Hematopoietic multipotent progenitor cell treated with erythropoietin and hydrocortisone succinate and interleukin-3 and kit ligand, for 6 days (in vitro differentiated cells): ENCODE measurements around the gene PLCL1.

Experiments used
- DNase-seq: peaks from one replicate; pipeline ENCODE4 v3.0.0-alpha.2; 2015

PLCL1 gene

GRCh38 chr2:197929886-197930227 is 125.5 kb downstream of the PLCL1 start:
- no peak for DNase-seq

GRCh38 chr2:197930570-197931278 is 126.3 kb downstream of the PLCL1 start:
- DNase-seq, result no peak

GRCh38 chr2:197931661-197932312 is 127.4 kb downstream of the PLCL1 start:
- DNase-seq, result no peak

- no peak for DNase-seq
Observed at GRCh38 chr2:197932374-197932773, 128.0 kb downstream of the PLCL1 start.

GRCh38 chr2:197934261-197934933 is 130.0 kb downstream of the PLCL1 start:
- no peak for DNase-seq

GRCh38 chr2:197934934-197935289 is 130.5 kb downstream of the PLCL1 start:
- no peak for DNase-seq

- peak; percentile 38 for DNase-seq
Observed at GRCh38 chr2:197937814-197938213, 133.4 kb downstream of the PLCL1 start.

GRCh38 chr2:197938555-197938954 is 134.2 kb downstream of the PLCL1 start:
- peak; percentile 10 for DNase-seq

- DNase-seq, result no peak
Observed at GRCh38 chr2:197939787-197940186, 135.4 kb downstream of the PLCL1 start.

GRCh38 chr2:197940382-197940781 is 136.0 kb downstream of the PLCL1 start:
- no peak for DNase-seq

GRCh38 chr2:197941715-197942114 is 137.3 kb downstream of the PLCL1 start:
- no peak for DNase-seq

- no peak for DNase-seq
Observed at GRCh38 chr2:197943731-197944130, 139.3 kb downstream of the PLCL1 start.

GRCh38 chr2:197944416-197945096 is 140.2 kb downstream of the PLCL1 start:
- no peak for DNase-seq

- DNase-seq, result no peak
Observed at GRCh38 chr2:197946562-197946961, 142.2 kb downstream of the PLCL1 start.

- DNase-seq, result no peak
Observed at GRCh38 chr2:197947219-197947757, 142.9 kb downstream of the PLCL1 start.

- DNase-seq, result no peak
Observed at GRCh38 chr2:197949224-197949623, 144.8 kb downstream of the PLCL1 start.

- DNase-seq, result no peak
Observed at GRCh38 chr2:197950006-197950405, 145.6 kb downstream of the PLCL1 start.

- DNase-seq, result no peak
Observed at GRCh38 chr2:197950724-197951123, 146.3 kb downstream of the PLCL1 start.

GRCh38 chr2:197952540-197953202 is 148.3 kb downstream of the PLCL1 start:
- no peak for DNase-seq

GRCh38 chr2:197954328-197954727 is 149.9 kb downstream of the PLCL1 start:
- no peak for DNase-seq

- no peak for DNase-seq
Observed at GRCh38 chr2:197958592-197959150, 154.3 kb downstream of the PLCL1 start.

GRCh38 chr2:197959383-197959782 is 155.0 kb downstream of the PLCL1 start:
- DNase-seq, result no peak

GRCh38 chr2:197960786-197961185 is 156.4 kb downstream of the PLCL1 start:
- DNase-seq, result no peak
